ENCODE results near the gene TRPV5.

Gene TRPV5

GRCh38 chr7:142935941-142936565 is 2.5 kb upstream of the TRPV5 start:
- H3K4me3 ChIP-seq, result no peak overlapping the region
- H3K27ac ChIP-seq, result no peak overlapping the region
- H3K9ac ChIP-seq (ENCODE audit: insufficient read length), result no peak overlapping the region
- H3K36me3 ChIP-seq (ENCODE audit: insufficient read depth, low read length), result no peaks in the 10 kb centered on the region
- DNase-seq (ENCODE audit: low read depth, low spot score), result no peak
- H3K9me3 ChIP-seq (ENCODE audit: low read depth, low read length), result no peaks in the 10 kb centered on the region
- no peak for TF ChIP-seq EZH2 (IDR thresholded peaks at IDR 0.05)
- no peak for TF ChIP-seq POLR2AphosphoS5 (IDR thresholded peaks at IDR 0.05; ENCODE audit: borderline replicate concordance, low read depth, low read length)
- no peak for TF ChIP-seq FOXP2 (optimal IDR thresholded peaks at IDR 0.05; ENCODE audit: control extremely low read depth, extremely low read length, insufficient read depth)

GRCh38 chr7:142934056-142934455 is 510 bp upstream of the TRPV5 start:
- H3K9me3 ChIP-seq (ENCODE audit: low read depth, low read length), result no peaks in the 10 kb centered on the region
- TF ChIP-seq FOXP2 (optimal IDR thresholded peaks at IDR 0.05; ENCODE audit: control extremely low read depth, extremely low read length, insufficient read depth), result no peak
- TF ChIP-seq POLR2AphosphoS5 (IDR thresholded peaks at IDR 0.05; ENCODE audit: borderline replicate concordance, low read depth, low read length), result no peak
- TF ChIP-seq EZH2 (IDR thresholded peaks at IDR 0.05), result no peak
- H3K36me3 ChIP-seq (ENCODE audit: insufficient read depth, low read length), result no peaks in the 10 kb centered on the region
- no peak for DNase-seq (ENCODE audit: low read depth, low spot score)
- H3K27ac ChIP-seq, result no peak overlapping the region
- no peak overlapping the region for H3K9ac ChIP-seq (ENCODE audit: insufficient read length)
- H3K4me3 ChIP-seq, result no peak overlapping the region

GRCh38 chr7:142933092-142933475 is 462 bp downstream of the TRPV5 start:
- Histone ChIP-seq H3K36me3 (ENCODE audit: insufficient read depth, low read length) (no peaks in the 10 kb centered on the region), H3K9ac (ENCODE audit: insufficient read length) (no peak overlapping the region), H3K27ac (no peak overlapping the region), H3K9me3 (ENCODE audit: low read depth, low read length) (no peaks in the 10 kb centered on the region), H3K4me3 (no peak overlapping the region)
- DNase-seq (ENCODE audit: low read depth, low spot score), result no peak
- TF ChIP-seq EZH2 (IDR thresholded peaks at IDR 0.05) (no peak), FOXP2 (optimal IDR thresholded peaks at IDR 0.05; ENCODE audit: control extremely low read depth, extremely low read length, insufficient read depth) (no peak), POLR2AphosphoS5 (IDR thresholded peaks at IDR 0.05; ENCODE audit: borderline replicate concordance, low read depth, low read length) (no peak)

- H3K36me3 ChIP-seq (ENCODE audit: insufficient read depth, low read length), result no peaks in the 10 kb centered on the region
- no peak overlapping the region for H3K4me3 ChIP-seq
- no peak for DNase-seq (ENCODE audit: low read depth, low spot score)
- no peaks in the 10 kb centered on the region for H3K9me3 ChIP-seq (ENCODE audit: low read depth, low read length)
- H3K9ac ChIP-seq (ENCODE audit: insufficient read length), result no peak overlapping the region
- no peak for TF ChIP-seq POLR2AphosphoS5 (IDR thresholded peaks at IDR 0.05; ENCODE audit: borderline replicate concordance, low read depth, low read length)
- no peak overlapping the region for H3K27ac ChIP-seq
Measured at GRCh38 chr7:142932386-142933091, 1.0 kb downstream of the TRPV5 start.

- Histone ChIP-seq H3K9me3 (ENCODE audit: low read depth, low read length) (no peaks in the 10 kb centered on the region), H3K4me3 (no peak overlapping the region), H3K27ac (no peak overlapping the region), H3K36me3 (ENCODE audit: insufficient read depth, low read length) (no peaks in the 10 kb centered on the region), H3K9ac (ENCODE audit: insufficient read length) (no peak overlapping the region)
- TF ChIP-seq EZH2 (IDR thresholded peaks at IDR 0.05), result no peak
- no peak for TF ChIP-seq FOXP2 (optimal IDR thresholded peaks at IDR 0.05; ENCODE audit: control extremely low read depth, extremely low read length, insufficient read depth)
- TF ChIP-seq POLR2AphosphoS5 (IDR thresholded peaks at IDR 0.05; ENCODE audit: borderline replicate concordance, low read depth, low read length), result no peak
- no peak for DNase-seq (ENCODE audit: low read depth, low spot score)
Measured at GRCh38 chr7:142930126-142930730, 3.3 kb downstream of the TRPV5 start.

- no peak overlapping the region for H3K9ac ChIP-seq (ENCODE audit: insufficient read length)
- TF ChIP-seq POLR2AphosphoS5 (IDR thresholded peaks at IDR 0.05; ENCODE audit: borderline replicate concordance, low read depth, low read length), result no peak
- no peak for TF ChIP-seq EZH2 (IDR thresholded peaks at IDR 0.05)
- TF ChIP-seq FOXP2 (optimal IDR thresholded peaks at IDR 0.05; ENCODE audit: control extremely low read depth, extremely low read length, insufficient read depth), result no peak
- H3K36me3 ChIP-seq (ENCODE audit: insufficient read depth, low read length), result no peaks in the 10 kb centered on the region
- H3K4me3 ChIP-seq, result no peak overlapping the region
- H3K9me3 ChIP-seq (ENCODE audit: low read depth, low read length), result no peaks in the 10 kb centered on the region
- DNase-seq (ENCODE audit: low read depth, low spot score), result no peak
- no peak overlapping the region for H3K27ac ChIP-seq
Measured at GRCh38 chr7:142927949-142928348, 5.6 kb downstream of the TRPV5 start.

- Histone ChIP-seq H3K36me3 (ENCODE audit: insufficient read depth, low read length) (no peaks in the 10 kb centered on the region), H3K9me3 (ENCODE audit: low read depth, low read length) (no peaks in the 10 kb centered on the region), H3K9ac (ENCODE audit: insufficient read length) (no peak overlapping the region), H3K4me3 (no peak overlapping the region), H3K27ac (no peak overlapping the region)
- no peak for DNase-seq (ENCODE audit: low read depth, low spot score)
- TF ChIP-seq FOXP2 (optimal IDR thresholded peaks at IDR 0.05; ENCODE audit: control extremely low read depth, extremely low read length, insufficient read depth) (no peak), POLR2AphosphoS5 (IDR thresholded peaks at IDR 0.05; ENCODE audit: borderline replicate concordance, low read depth, low read length) (no peak), EZH2 (IDR thresholded peaks at IDR 0.05) (no peak)
Measured at GRCh38 chr7:142927085-142927745, 6.3 kb downstream of the TRPV5 start.

GRCh38 chr7:142925413-142925812 is 8.1 kb downstream of the TRPV5 start:
- no peak for DNase-seq (ENCODE audit: low read depth, low spot score)

More at GRCh38 chr7:142925413-142925812, 8.1 kb downstream of the TRPV5 start:
- H3K9ac ChIP-seq (ENCODE audit: insufficient read length), result no peak overlapping the region
- no peak overlapping the region for H3K27ac ChIP-seq
- H3K9me3 ChIP-seq (ENCODE audit: low read depth, low read length), result no peaks in the 10 kb centered on the region
- no peaks in the 10 kb centered on the region for H3K36me3 ChIP-seq (ENCODE audit: insufficient read depth, low read length)
- no peak overlapping the region for H3K4me3 ChIP-seq
- TF ChIP-seq FOXP2 (optimal IDR thresholded peaks at IDR 0.05; ENCODE audit: control extremely low read depth, extremely low read length, insufficient read depth) (no peak), POLR2AphosphoS5 (IDR thresholded peaks at IDR 0.05; ENCODE audit: borderline replicate concordance, low read depth, low read length) (no peak), EZH2 (IDR thresholded peaks at IDR 0.05) (no peak)

Measured in SK-N-MC (cell line).